Measurements from ENCODE around the gene TMEM134. TPM values are rescaled to one million over a fixed set of nuclear protein-coding genes. Genes with fewer than 3 reads are reported as not detected.

The TMEM134 gene
- total RNA-seq, 4 donors from 2014 or later, result 69.0 to 138 (median 95.8) TPM

GRCh38 chr11:67450796-67451657 lies 18.0 kb downstream of the TMEM134 start:
- intact Hi-C loops (cut with DNase I), result no loop called here
- Histone ChIP-seq H3K4me3 (replicated peaks in 1 of 3) (no peak overlapping the region), H3K4me1 (no peaks in the 10 kb centered on the region), H3K9me3 (no peaks in the 10 kb centered on the region), H3K36me3 (no peaks in the 10 kb centered on the region), H3K27ac (no peak overlapping the region), H3K27me3 (no peaks in the 10 kb centered on the region)
- DNase-seq, result no peak
- TF ChIP-seq POLR2A (IDR thresholded peaks at IDR 0.05) (no peak), CTCF (IDR thresholded peaks at IDR 0.05) (no peak)
- 83% methylated on average over 19 to 24 of the region's 25 CpGs for WGBS, 2 donors

- no peaks in the 10 kb centered on the region for H3K27me3 ChIP-seq
- no peaks in the 10 kb centered on the region for H3K36me3 ChIP-seq
- no peak overlapping the region for H3K27ac ChIP-seq
- no peak for DNase-seq
- intact Hi-C loops (cut with DNase I), result no loop called here
- peaks cover 1 to 4% of the 10 kb centered on the region in 2 donors for H3K4me1 ChIP-seq
- no peaks in the 10 kb centered on the region for H3K9me3 ChIP-seq
- no peak for TF ChIP-seq POLR2A (IDR thresholded peaks at IDR 0.05)
- TF ChIP-seq CTCF (IDR thresholded peaks at IDR 0.05), result no peak
- no peak overlapping the region for H3K4me3 ChIP-seq (replicated peaks in 1 of 3)
- 77 to 89% methylated on average over 9 of the region's 9 CpGs for WGBS, 2 donors
Observed at GRCh38 chr11:67449116-67449844, 19.8 kb downstream of the TMEM134 start.

GRCh38 chr11:67448220-67448609 lies 20.8 kb downstream of the TMEM134 start:
- no peaks in the 10 kb centered on the region for H3K27me3 ChIP-seq
- WGBS, 2 donors, result 91 to 93% methylated on average over 7 of the region's 7 CpGs
- H3K27ac ChIP-seq, result no peak overlapping the region
- H3K9me3 ChIP-seq, result no peaks in the 10 kb centered on the region
- H3K36me3 ChIP-seq, result no peaks in the 10 kb centered on the region
- intact Hi-C loops (cut with DNase I), result no loop called here
- H3K4me1 ChIP-seq, result peaks cover 6% of the 10 kb centered on the region in 2 donors
- TF ChIP-seq CTCF (IDR thresholded peaks at IDR 0.05) (no peak), POLR2A (IDR thresholded peaks at IDR 0.05) (no peak)
- DNase-seq, result no peak
- no peak overlapping the region for H3K4me3 ChIP-seq (replicated peaks in 1 of 3)

GRCh38 chr11:67445515-67445914 lies 23.5 kb downstream of the TMEM134 start:
- TF ChIP-seq POLR2A (IDR thresholded peaks at IDR 0.05) (no peak), CTCF (IDR thresholded peaks at IDR 0.05) (no peak)
- intact Hi-C loops (cut with DNase I), result no loop called here
- peaks cover 1 to 4% of the 10 kb centered on the region in 2 donors for H3K36me3 ChIP-seq
- peaks cover 6 to 19% of the 10 kb centered on the region in 2 donors for H3K4me1 ChIP-seq
- H3K27ac ChIP-seq, result no peak overlapping the region
- no peak overlapping the region for H3K4me3 ChIP-seq (replicated peaks in 1 of 3)
- DNase-seq, result no peak
- no peaks in the 10 kb centered on the region for H3K9me3 ChIP-seq
- H3K27me3 ChIP-seq, result no peaks in the 10 kb centered on the region
- 79% methylated on average over 5 of the region's 5 CpGs for WGBS, 2 donors

Data from thyroid gland (tissue), 4 donors.